Measurements from ENCODE around the gene RAB34.
A peak's percentile ranks its signal among the peaks of the same experiment; 100 is the strongest.
"Not testable (repeated sequence)": the region's sequence is repeated elsewhere in the genome, so short reads cannot be mapped to it uniquely, and the experiment has no call there.

RAB34 gene

DNA sequence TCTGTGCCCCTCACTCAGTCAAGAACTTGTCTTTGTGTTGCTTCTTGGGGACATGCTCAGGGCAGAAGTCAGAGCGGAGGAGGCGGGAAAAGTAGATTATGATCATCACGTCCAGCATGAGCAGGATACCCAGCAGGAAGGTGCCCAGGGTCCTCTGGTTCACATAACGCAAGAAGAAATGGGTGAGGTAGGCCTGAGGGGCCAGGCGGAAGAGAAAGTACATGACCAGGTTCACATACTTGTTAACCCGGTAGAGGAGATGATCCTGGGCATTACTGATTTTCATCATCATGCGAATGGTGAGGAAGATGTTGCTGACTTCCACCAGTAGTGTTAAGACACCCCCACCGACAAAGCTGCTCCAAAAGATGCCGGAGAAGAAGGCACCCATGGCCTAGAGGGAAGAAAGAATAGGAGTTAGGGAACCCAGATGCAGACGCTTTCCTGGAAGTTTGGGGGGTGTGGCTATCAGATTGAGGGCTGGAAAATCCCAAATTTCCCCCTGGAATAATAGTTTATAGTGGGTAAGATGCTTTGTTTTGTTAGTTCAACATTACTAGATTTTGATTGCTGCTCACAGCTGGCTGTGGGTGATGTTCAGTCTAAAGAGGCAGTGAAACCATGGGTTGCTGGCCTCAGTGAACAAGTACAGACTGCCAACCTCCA is 7.0 kb upstream of the RAB34 start:
- peak; percentile 37 for DNase-seq
- Histone ChIP-seq H4K5ac (ENCODE audit: low read length) (no peak overlapping the region), H3K79me1 (ENCODE audit: low read length) (peaks cover 10% of the 10 kb centered on the region), H4K8ac (ENCODE audit: low read depth, low read length) (no peak overlapping the region), H3K27ac (ENCODE audit: low read depth, low read length) (peak overlapping the region; percentile 90), H3K18ac (ENCODE audit: low read length) (no peak overlapping the region), H3K79me2 (ENCODE audit: control insufficient read depth, insufficient read depth, low read length) (peaks cover 31% of the 10 kb centered on the region), H3K23ac (ENCODE audit: low read length) (no peak overlapping the region), H2BK120ac (ENCODE audit: low read depth, low read length) (no peak overlapping the region), H3K56ac (ENCODE audit: low read length) (peak overlapping the region; percentile 100), H2AK5ac (ENCODE audit: low read length) (no peak overlapping the region), H2BK5ac (ENCODE audit: low read length) (no peak overlapping the region), H3K4me1 (ENCODE audit: control insufficient read depth, low read depth, low read length) (no peaks in the 10 kb centered on the region), H3K9ac (ENCODE audit: low read length) (peak overlapping the region; percentile 99), H3K4me3 (ENCODE audit: low read length) (no peak overlapping the region), H3K4ac (ENCODE audit: low read depth, low read length) (peak overlapping the region; percentile 22), H2BK15ac (replicated peaks; ENCODE audit: low read depth) (no peak overlapping the region), H3K36me3 (ENCODE audit: control insufficient read depth, insufficient read depth, low read length) (peaks cover 15% of the 10 kb centered on the region), H3K4me2 (ENCODE audit: low read length) (peak overlapping the region; percentile 79), H3K27me3 (ENCODE audit: insufficient read depth, low read length, poor library complexity) (no peaks in the 10 kb centered on the region)
- no CpG with 5 or more reads among the region's 10 CpGs for WGBS (ENCODE audit: extremely low coverage, insufficient coverage, low lambda C conversion rate)

DNA sequence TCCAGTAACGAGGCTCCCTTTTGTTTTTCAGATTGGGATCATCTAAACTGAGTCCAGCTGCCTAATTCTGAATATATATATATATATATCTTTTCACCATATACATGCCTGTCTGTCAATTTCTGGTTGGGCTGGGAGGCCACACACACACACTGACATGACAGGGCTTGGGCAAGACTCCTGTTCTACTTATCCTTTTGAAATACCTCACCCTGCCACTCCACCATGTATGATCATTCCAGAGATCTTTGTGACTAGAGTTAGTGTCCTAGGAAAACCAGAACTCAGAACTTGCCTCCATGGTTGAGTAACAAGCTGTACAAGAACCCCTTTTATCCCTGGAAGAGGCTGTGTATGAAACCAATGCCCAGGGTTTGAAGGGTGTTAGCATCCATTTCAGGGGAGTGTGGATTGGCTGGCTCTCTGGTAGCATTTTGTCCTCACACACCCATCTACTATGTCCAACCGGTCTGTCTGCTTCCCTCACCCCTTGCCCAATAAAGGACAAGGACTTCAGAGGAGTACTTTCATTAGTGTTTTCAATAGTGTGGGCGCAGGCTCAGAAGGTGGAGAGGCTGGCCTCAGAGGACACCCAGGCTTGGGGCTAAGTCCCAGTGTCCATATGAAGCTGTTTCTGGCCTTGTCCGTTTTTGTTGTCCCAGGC is 6.3 kb upstream of the RAB34 start:
- not testable (repeated sequence) for H3K4me3 ChIP-seq (ENCODE audit: low read length); H2BK15ac ChIP-seq (replicated peaks; ENCODE audit: low read depth)
- whole genome bisulfite sequencing (ENCODE audit: extremely low coverage, insufficient coverage, low lambda C conversion rate): no CpG with 5 or more reads among the region's 4 CpGs

GRCh38 chr17:28723159-28723835 is 5.6 kb upstream of the RAB34 start:
- H3K23ac ChIP-seq (ENCODE audit: low read length): no peak overlapping the region
- H4K5ac ChIP-seq (ENCODE audit: low read length): no peak overlapping the region
- H3K36me3 ChIP-seq (ENCODE audit: control insufficient read depth, insufficient read depth, low read length): peaks cover 15% of the 10 kb centered on the region
- peak overlapping the region; percentile 73 for H3K56ac ChIP-seq (ENCODE audit: low read length)
- peak overlapping the region; percentile 16 for H3K4me2 ChIP-seq (ENCODE audit: low read length)
- H2BK15ac ChIP-seq (replicated peaks; ENCODE audit: low read depth): no peak overlapping the region
- peaks cover 2% of the 10 kb centered on the region for H3K4me1 ChIP-seq (ENCODE audit: control insufficient read depth, low read depth, low read length)
- no peak overlapping the region for H3K18ac ChIP-seq (ENCODE audit: low read length)
- H4K8ac ChIP-seq (ENCODE audit: low read depth, low read length): no peak overlapping the region
- H3K27ac ChIP-seq (ENCODE audit: low read depth, low read length): no peak overlapping the region
- DNase-seq: no peak
- H2BK5ac ChIP-seq (ENCODE audit: low read length): no peak overlapping the region
- H3K79me2 ChIP-seq (ENCODE audit: control insufficient read depth, insufficient read depth, low read length): peaks cover 31% of the 10 kb centered on the region
- no CpG with 5 or more reads among the region's 6 CpGs for WGBS (ENCODE audit: extremely low coverage, insufficient coverage, low lambda C conversion rate)
- H3K79me1 ChIP-seq (ENCODE audit: low read length): peaks cover 10% of the 10 kb centered on the region
- H2BK120ac ChIP-seq (ENCODE audit: low read depth, low read length): no peak overlapping the region
- H3K9ac ChIP-seq (ENCODE audit: low read length): peak overlapping the region; percentile 61
- H3K4me3 ChIP-seq (ENCODE audit: low read length): no peak overlapping the region
- no peaks in the 10 kb centered on the region for H3K27me3 ChIP-seq (ENCODE audit: insufficient read depth, low read length, poor library complexity)
- no peak overlapping the region for H2AK5ac ChIP-seq (ENCODE audit: low read length)
- H3K4ac ChIP-seq (ENCODE audit: low read depth, low read length): no peak overlapping the region

More for the DNA sequence above, 6.3 kb upstream of the RAB34 start:
- H3K79me1 ChIP-seq (ENCODE audit: low read length); H2AK5ac ChIP-seq (ENCODE audit: low read length); H3K27me3 ChIP-seq (ENCODE audit: insufficient read depth, low read length, poor library complexity); DNase-seq; H4K8ac ChIP-seq (ENCODE audit: low read depth, low read length); H3K4ac ChIP-seq (ENCODE audit: low read depth, low read length); H3K4me1 ChIP-seq (ENCODE audit: control insufficient read depth, low read depth, low read length); H4K5ac ChIP-seq (ENCODE audit: low read length); H2BK120ac ChIP-seq (ENCODE audit: low read depth, low read length); H3K18ac ChIP-seq (ENCODE audit: low read length); H2BK5ac ChIP-seq (ENCODE audit: low read length); H3K23ac ChIP-seq (ENCODE audit: low read length); H3K27ac ChIP-seq (ENCODE audit: low read depth, low read length): not testable (repeated sequence)
- Histone ChIP-seq H3K9ac (ENCODE audit: low read length) (peak overlapping the region; percentile 99), H3K36me3 (ENCODE audit: control insufficient read depth, insufficient read depth, low read length) (peaks cover 15% of the 10 kb centered on the region), H3K79me2 (ENCODE audit: control insufficient read depth, insufficient read depth, low read length) (peaks cover 31% of the 10 kb centered on the region), H3K4me2 (ENCODE audit: low read length) (peak overlapping the region; percentile 25), H3K56ac (ENCODE audit: low read length) (peak overlapping the region; percentile 100)

- H3K9ac ChIP-seq (ENCODE audit: low read length): peak overlapping the region; percentile 61
- H3K4me2 ChIP-seq (ENCODE audit: low read length): peak overlapping the region; percentile 2
- no peak overlapping the region for H2BK5ac ChIP-seq (ENCODE audit: low read length)
- no peak overlapping the region for H3K4me3 ChIP-seq (ENCODE audit: low read length)
- H3K4me1 ChIP-seq (ENCODE audit: control insufficient read depth, low read depth, low read length): peaks cover 2% of the 10 kb centered on the region
- H3K79me2 ChIP-seq (ENCODE audit: control insufficient read depth, insufficient read depth, low read length): peaks cover 31% of the 10 kb centered on the region
- peaks cover 10% of the 10 kb centered on the region for H3K79me1 ChIP-seq (ENCODE audit: low read length)
- no peak overlapping the region for H3K27ac ChIP-seq (ENCODE audit: low read depth, low read length)
- H3K18ac ChIP-seq (ENCODE audit: low read length): no peak overlapping the region
- H3K27me3 ChIP-seq (ENCODE audit: insufficient read depth, low read length, poor library complexity): no peaks in the 10 kb centered on the region
- peak overlapping the region; percentile 73 for H3K56ac ChIP-seq (ENCODE audit: low read length)
- no peak overlapping the region for H4K8ac ChIP-seq (ENCODE audit: low read depth, low read length)
- no peak overlapping the region for H2BK15ac ChIP-seq (replicated peaks; ENCODE audit: low read depth)
- WGBS (ENCODE audit: extremely low coverage, insufficient coverage, low lambda C conversion rate): no CpG with 5 or more reads among the region's 7 CpGs
- H3K4ac ChIP-seq (ENCODE audit: low read depth, low read length): no peak overlapping the region
- no peak overlapping the region for H4K5ac ChIP-seq (ENCODE audit: low read length)
- peaks cover 15% of the 10 kb centered on the region for H3K36me3 ChIP-seq (ENCODE audit: control insufficient read depth, insufficient read depth, low read length)
- DNase-seq: no peak
- H3K23ac ChIP-seq (ENCODE audit: low read length): no peak overlapping the region
- no peak overlapping the region for H2BK120ac ChIP-seq (ENCODE audit: low read depth, low read length)
- no peak overlapping the region for H2AK5ac ChIP-seq (ENCODE audit: low read length)
These were observed 4.9 kb upstream of the RAB34 start for GRCh38 chr17:28722417-28723158.

- not testable (repeated sequence) for H3K23ac ChIP-seq (ENCODE audit: low read length); DNase-seq; H3K18ac ChIP-seq (ENCODE audit: low read length); H3K27me3 ChIP-seq (ENCODE audit: insufficient read depth, low read length, poor library complexity); H3K27ac ChIP-seq (ENCODE audit: low read depth, low read length); H2BK120ac ChIP-seq (ENCODE audit: low read depth, low read length); H2BK15ac ChIP-seq (replicated peaks; ENCODE audit: low read depth); H4K5ac ChIP-seq (ENCODE audit: low read length); H2BK5ac ChIP-seq (ENCODE audit: low read length); H4K8ac ChIP-seq (ENCODE audit: low read depth, low read length); H3K4ac ChIP-seq (ENCODE audit: low read depth, low read length); H2AK5ac ChIP-seq (ENCODE audit: low read length); H3K4me1 ChIP-seq (ENCODE audit: control insufficient read depth, low read depth, low read length)
- Histone ChIP-seq H3K4me3 (ENCODE audit: low read length) (peak overlapping the region; percentile 98), H3K4me2 (ENCODE audit: low read length) (peak overlapping the region; percentile 72), H3K36me3 (ENCODE audit: control insufficient read depth, insufficient read depth, low read length) (peaks cover 15% of the 10 kb centered on the region), H3K56ac (ENCODE audit: low read length) (peak overlapping the region; percentile 90), H3K79me2 (ENCODE audit: control insufficient read depth, insufficient read depth, low read length) (peaks cover 43% of the 10 kb centered on the region), H3K9ac (ENCODE audit: low read length) (peak overlapping the region; percentile 98), H3K79me1 (ENCODE audit: low read length) (peaks cover 14% of the 10 kb centered on the region)
- WGBS (ENCODE audit: extremely low coverage, insufficient coverage, low lambda C conversion rate): no CpG with 5 or more reads among the region's 19 CpGs
These were observed 3.3 kb upstream of the RAB34 start for GRCh38 chr17:28720997-28721329.

Data from mesendoderm (in vitro differentiated cells).